NAMALWA (cell line): ENCODE measurements around the gene FOXO3.
A peak's percentile ranks its signal among the peaks of the same experiment; 100 is the strongest.
"Not testable (repeated sequence)": the region's sequence is repeated elsewhere in the genome, so short reads cannot be mapped to it uniquely, and the experiment has no call there.

Experiments
- DNase-seq: peaks from one replicate; pipeline ENCODE4 v3.0.0-alpha.2; 2015; ENCODE audit warnings: low spot score

Gene FOXO3

DNA sequence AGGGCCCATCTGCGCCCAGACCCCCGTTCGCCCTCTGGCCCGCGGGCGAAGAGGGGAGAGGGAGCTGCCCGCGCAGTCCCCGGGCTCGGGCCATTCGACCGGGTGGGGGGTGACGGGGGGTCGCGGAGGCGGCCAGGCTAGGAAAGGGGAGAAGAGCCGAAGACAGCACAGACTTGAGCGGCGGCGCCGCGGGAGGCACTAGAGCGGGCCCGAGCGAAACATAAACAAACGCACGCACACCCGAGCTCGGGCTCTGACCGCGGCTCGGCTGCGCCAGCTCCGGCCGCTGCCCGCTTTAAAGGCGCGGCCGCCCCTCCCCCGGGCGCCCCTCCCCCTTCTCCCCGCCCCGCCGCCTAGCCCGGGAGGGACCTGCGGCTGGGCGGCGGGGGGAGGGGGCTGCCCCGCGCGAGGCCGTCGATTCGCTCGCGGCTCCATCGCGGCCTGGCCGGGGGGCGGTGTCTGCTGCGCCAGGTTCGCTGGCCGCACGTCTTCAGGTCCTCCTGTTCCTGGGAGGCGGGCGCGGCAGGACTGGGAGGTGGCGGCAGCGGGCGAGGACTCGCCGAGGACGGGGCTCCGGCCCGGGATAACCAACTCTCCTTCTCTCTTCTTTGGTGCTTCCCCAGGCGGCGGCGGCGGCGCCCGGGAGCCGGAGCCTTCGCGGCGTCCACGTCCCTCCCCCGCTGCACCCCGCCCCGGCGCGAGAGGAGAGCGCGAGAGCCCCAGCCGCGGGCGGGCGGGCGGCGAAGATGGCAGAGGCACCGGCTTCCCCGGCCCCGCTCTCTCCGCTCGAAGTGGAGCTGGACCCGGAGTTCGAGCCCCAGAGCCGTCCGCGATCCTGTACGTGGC is at the start of gene FOXO3:
Gene FOXO3 (plus strand): TSS at position 455 of the 846 bp plus-strand sequence. CDS start 292 bp downstream, at position 747.
- peak; percentile 66 for DNase-seq

DNA sequence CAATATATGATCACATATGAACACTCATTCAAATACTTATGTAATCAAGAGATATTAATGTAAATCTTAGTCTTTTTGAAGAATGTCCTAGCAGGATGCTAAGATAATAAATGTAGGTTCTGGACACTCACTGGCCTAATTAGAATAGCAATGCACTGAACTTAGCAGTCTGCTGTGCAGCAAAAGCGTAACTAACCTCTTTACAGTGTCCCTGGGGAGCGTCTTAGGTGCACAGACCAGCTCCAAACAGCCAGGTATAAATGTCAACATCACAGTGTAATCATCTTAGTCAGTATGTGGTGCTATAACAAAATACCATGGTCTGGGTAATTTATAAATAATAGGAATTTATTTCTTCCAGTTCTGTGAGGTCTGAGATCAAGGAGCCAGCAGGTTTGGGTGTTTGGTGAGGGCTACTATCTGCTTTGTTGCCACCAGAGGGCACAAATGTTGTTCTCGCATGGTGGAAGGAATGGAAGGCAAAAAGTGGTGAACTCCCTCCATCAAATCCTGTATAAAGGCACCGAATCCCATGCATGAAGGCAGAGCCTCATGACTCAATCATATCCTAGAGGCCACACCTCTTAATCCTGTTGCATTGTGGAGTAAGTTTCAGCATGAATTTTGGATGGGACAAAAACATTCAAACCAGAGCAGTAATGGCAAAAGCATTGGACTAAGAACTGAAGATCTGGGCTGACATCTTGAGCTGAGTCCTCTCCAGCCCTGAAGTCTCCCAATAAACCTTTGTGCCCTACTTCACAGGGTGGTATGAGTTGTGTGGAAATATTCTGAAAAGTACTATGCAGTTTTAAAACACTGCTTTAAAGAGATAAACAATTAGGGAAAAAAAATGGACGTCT is 41.8 kb upstream of the FOXO3 start:
- peak; percentile 64 for DNase-seq

DNA sequence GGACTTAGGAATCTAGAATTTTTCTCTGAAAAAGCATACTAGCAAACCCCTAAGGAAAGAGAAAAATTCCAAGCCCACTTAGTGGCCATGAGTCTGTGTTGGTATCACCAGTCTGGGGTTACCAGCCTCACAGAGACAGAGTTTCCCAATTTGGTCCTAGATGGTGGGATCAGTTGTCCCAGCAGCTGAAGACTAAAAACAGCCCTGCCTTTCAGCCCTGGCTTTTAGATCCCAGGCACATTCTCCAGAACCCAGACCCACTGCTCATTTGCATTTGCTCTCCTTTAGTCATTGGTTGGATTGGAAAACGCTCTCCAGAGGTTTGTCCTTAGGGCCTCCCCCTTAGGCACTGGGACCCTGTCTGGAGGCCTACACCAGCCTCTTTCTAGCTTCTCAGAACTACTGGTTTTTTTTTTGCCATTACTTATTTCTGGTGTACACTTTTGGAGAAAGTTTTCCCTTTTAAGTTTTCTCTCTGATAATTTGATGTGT is 39.1 kb upstream of the FOXO3 start:
- no peak for DNase-seq

DNA sequence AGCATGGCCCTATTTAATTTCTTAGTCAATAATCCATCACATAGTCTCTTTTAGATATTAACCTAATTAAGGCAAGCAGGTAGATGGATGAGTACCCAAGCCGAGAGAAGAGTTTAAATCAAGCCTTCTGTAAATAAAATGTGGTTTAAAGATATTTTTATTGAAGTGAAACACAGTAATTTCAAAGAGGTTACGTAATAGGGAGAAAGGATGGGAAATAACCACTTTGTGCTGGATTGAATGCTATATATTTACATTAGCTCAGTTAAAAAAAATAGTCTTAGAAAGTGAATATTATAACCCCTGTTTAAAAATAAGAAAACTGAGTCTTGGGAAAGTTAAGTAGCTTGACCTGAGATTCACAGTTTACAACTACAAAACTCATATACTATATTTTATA is 37.0 kb upstream of the FOXO3 start:
- DNase-seq = no peak

GRCh38 chr6:108524528-108525248 is 36.0 kb upstream of the FOXO3 start:
- no peak for DNase-seq

DNA sequence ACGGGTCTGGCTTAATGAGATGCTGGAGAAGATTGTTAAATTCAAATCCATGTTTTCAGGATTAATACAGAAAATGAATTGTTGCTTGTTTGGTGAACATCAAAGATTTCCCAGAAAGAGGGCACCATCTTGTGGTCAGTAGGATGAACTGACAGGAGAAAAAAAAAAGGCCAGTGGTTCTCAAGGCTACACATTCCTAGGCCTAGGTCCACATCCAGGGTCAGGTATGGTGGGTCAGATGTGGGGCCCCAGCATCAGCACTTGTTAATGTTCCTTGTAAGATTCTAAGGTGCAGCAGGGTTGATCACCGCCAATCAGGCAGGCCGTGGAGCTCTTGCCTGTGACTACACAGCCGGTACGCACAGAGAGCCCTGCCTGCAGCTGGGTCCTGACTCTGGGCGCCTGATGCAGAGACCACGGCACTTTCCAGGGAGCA is 34.0 kb upstream of the FOXO3 start:
- DNase-seq = peak; percentile 55

DNA sequence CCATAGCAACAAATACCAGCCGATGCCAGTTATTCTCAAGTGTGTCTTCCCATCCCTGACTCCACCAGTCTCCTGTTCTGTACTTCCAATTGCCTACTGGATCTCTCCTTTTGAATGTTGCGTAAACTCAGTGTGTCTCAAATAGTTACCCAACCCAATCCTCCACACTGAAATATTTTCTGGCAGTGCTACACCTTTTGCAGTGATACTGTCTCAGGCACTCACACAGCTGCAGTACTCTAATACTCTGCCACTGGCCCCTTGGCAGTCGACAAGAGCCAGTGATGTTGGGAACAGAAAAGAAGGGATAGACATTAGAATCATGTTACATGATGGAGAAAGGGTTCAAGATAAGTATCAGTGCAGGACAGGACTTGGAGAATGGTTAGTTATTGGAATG is 31.8 kb upstream of the FOXO3 start:
- no peak for DNase-seq

GRCh38 chr6:108531332-108531731 is 29.4 kb upstream of the FOXO3 start:
- DNase-seq = no peak

DNA sequence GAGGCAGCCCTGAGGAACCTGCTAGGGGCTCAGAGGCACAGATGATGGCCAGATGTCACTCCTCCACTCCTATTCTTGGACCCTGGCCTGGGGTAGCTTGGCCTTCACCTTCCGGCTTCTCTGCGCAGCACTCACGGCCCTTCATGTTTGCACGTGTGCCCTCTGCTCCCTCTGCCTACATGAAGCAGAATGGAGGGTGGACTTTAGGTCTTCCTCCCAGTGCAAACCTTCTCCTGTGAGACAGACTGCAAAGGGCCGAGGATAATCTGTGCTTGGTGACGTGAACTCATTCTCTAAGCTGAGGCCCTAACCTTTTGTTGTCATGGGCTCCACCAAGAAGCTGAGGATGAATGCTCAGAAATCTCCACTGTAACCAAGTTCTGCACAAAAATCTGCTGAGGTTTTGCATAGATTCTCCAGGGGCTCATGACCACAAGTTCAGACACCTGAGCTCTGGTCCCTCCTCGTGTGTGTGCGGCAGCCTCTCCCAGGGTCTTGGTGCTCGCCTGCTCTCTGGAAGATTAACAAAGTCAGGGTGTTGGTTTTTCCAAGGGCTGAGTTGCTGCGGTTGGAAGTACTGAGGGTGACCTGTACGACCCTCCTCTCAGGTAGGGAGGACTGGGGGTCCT is 25.5 kb upstream of the FOXO3 start:
- no peak for DNase-seq

- not testable (repeated sequence) for DNase-seq
These were observed 24.7 kb upstream of the FOXO3 start for GRCh38 chr6:108535920-108536535.

DNA sequence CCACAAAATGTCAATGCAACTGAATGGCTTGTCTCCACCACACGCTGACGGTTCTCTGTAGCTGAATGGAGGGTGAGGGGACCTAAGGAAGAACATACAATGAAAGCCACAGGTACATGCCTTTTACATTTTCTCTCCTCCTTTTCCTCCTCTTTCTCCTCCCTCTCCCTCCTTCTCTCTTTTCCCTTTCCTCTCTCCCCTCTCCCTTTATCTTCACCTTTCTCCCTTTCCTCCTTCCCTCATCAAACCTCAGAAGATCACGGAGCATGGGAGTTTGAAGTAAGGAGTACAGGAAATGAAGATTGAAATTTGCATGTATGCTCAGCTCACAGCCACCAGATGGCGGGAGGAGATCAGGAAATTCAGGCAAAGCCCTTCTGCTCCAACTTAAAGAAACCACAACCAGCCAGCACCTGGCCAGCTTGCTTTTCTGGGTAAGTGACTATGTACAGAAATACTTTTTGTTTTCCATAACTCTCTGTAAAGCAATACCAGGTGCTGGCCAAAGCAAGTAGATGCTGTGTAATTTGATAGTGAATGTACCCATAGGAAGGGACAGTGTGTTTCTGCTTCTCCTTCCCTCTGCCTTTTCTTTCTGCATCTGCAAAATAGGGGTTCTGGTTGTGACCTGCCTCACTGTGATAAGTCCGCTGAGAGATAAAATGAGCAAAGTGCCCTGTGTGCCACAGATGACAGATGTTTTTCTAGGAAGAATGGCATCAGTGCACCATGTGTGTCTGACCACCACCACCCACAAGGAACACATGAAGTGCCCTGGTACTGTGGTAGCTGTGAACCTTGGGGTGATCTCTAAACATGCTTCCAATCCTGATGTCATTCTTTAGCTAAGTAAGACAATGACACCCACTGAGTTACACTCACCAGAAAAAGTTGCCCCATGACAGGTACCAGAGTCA is 18.6 kb upstream of the FOXO3 start:
- peak; percentile 94 for DNase-seq

- no peak for DNase-seq
These were observed 17.4 kb upstream of the FOXO3 start for GRCh38 chr6:108543175-108543940.

GRCh38 chr6:108544606-108545005 is 16.1 kb upstream of the FOXO3 start:
- no peak for DNase-seq

- DNase-seq = no peak
These were observed 14.4 kb upstream of the FOXO3 start for GRCh38 chr6:108546079-108547049.

GRCh38 chr6:108549241-108549640 is 11.5 kb upstream of the FOXO3 start:
- DNase-seq = no peak

DNA sequence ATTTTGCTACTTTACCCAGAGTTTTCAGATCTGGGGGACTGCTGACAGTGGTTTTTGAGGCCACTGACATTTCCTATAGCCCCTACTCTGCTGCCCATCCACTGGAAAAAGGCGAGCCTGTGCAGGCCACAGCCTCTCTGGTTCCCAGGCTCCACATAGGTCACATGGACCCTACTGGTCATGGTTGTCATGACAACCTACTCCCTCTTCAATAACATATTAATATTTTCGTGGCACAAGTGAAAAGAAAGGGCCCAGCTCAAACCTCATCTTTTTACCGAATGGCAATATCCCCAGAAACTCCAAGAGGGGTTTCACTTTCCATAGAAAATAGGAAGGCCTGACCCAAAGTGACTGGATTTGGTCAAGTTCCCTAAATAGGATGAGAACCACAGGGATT is 11.0 kb upstream of the FOXO3 start:
- DNase-seq = no peak

GRCh38 chr6:108550256-108550655 is 10.5 kb upstream of the FOXO3 start:
- no peak for DNase-seq

- no peak for DNase-seq
These were observed 5.2 kb upstream of the FOXO3 start for GRCh38 chr6:108555399-108556052.
